Keratinocyte (primary cell): Measurements from ENCODE around the gene FOXQ1.

Experiments
- CTCF ChIP-seq, 3 experiments: IDR thresholded peaks in 1 of 3; conservative IDR thresholded peaks in 1 of 3; optimal IDR thresholded peaks in 1 of 3; 2 replicates in 2 of 3; 3 replicates in 1 of 3; pipeline versions ENCODE3 to v1.5.1; 2011; ENCODE audit warnings: low read length in 3 of 3, mild to moderate bottlenecking in 3 of 3, moderate library complexity in 2 of 3, control low read depth in 1 of 3, inconsistent platforms in 1 of 3; ENCODE audit not compliant: insufficient read depth in 2 of 3; ENCODE audit errors: extremely low read depth in 1 of 3
- EZH2 ChIP-seq: IDR thresholded peaks from one replicate; pipeline ENCODE4 v1.6.1; 2012; ENCODE audit warnings: inconsistent platforms, mild to moderate bottlenecking, low read length, moderate library complexity

- TF ChIP-seq CTCF (optimal IDR thresholded peaks at IDR 0.05 in 1 of 3, IDR thresholded peaks at IDR 0.05 in 1 of 3, conservative IDR thresholded peaks at IDR 0.05 in 1 of 3; ENCODE audit: extremely low read depth in 1 of 3, insufficient read depth in 2 of 3, low read length in 3 of 3) (no peak), EZH2 (no peak)
Observed at GRCh38 chr6:1290086-1290485, 21.8 kb upstream of the FOXQ1 start.
